Ureter (tissue), 1 donor: ENCODE data around the gene ASB16. TPM values are rescaled to one million over a fixed set of nuclear protein-coding genes. Genes with fewer than 3 reads are reported as not detected.
"Not testable (repeated sequence)": the region's sequence is repeated elsewhere in the genome, so short reads cannot be mapped to it uniquely, and the experiment has no call there.

Source experiments
- DNase-seq: peaks from one replicate; pipeline ENCODE4 v3.0.0-alpha.2; 2020; ENCODE audit warnings: low spot score
- total RNA-seq: library from RNA; stranded (reverse); gene quantifications from one replicate; pipeline ENCODE4 v1.2.4, GENCODE V29; 2023
- donor health status: DM: yes; HTN: yes; CAD: no.

Gene ASB16
- 0.36 TPM for total RNA-seq

GRCh38 chr17:44170499-44171201 lies at the start of gene ASB16:
ASB16 (plus strand) TSS chr17:44170704; CDS start chr17:44170790, 86 bp downstream.
- DNase-seq: no peak

- DNase-seq: no peak
These were observed 49.5 kb upstream of the ASB16 start for GRCh38 chr17:44120851-44121605.

- no peak for DNase-seq
These were observed 48.3 kb upstream of the ASB16 start for GRCh38 chr17:44121997-44122815.

- no peak for DNase-seq
These were observed 47.6 kb upstream of the ASB16 start for GRCh38 chr17:44122816-44123355.

- DNase-seq: peak; percentile 97
These were observed 47.0 kb upstream of the ASB16 start, which contains the start of gene HDAC5 for GRCh38 chr17:44123356-44124117. HDAC5 (minus strand) TSS chr17:44123641; CDS start chr17:44117515, 6,126 bp downstream.

GRCh38 chr17:44124118-44124438 lies 46.4 kb upstream of the ASB16 start:
- no peak for DNase-seq

GRCh38 chr17:44128383-44128782 lies 42.1 kb upstream of the ASB16 start:
- no peak for DNase-seq

- DNase-seq: no peak
These were observed 39.7 kb upstream of the ASB16 start for GRCh38 chr17:44130693-44131349.

- DNase-seq: not testable (repeated sequence)
These were observed 39.1 kb upstream of the ASB16 start for GRCh38 chr17:44131372-44131771.

GRCh38 chr17:44132275-44132821 lies 38.2 kb upstream of the ASB16 start:
- DNase-seq: no peak

GRCh38 chr17:44133918-44134476 lies 36.5 kb upstream of the ASB16 start:
- DNase-seq: no peak

- DNase-seq: no peak
These were observed 35.5 kb upstream of the ASB16 start for GRCh38 chr17:44134752-44135568.

GRCh38 chr17:44137891-44138709 lies 32.4 kb upstream of the ASB16 start:
- peak; percentile 88 for DNase-seq

GRCh38 chr17:44143921-44144320 lies 26.6 kb upstream of the ASB16 start:
- DNase-seq: not testable (repeated sequence)

- no peak for DNase-seq
These were observed 25.4 kb upstream of the ASB16 start for GRCh38 chr17:44144966-44145739.

- no peak for DNase-seq
These were observed 23.8 kb upstream of the ASB16 start for GRCh38 chr17:44146375-44147346.
